Measurements from ENCODE around the gene ADH5.

The ADH5 gene

DNA sequence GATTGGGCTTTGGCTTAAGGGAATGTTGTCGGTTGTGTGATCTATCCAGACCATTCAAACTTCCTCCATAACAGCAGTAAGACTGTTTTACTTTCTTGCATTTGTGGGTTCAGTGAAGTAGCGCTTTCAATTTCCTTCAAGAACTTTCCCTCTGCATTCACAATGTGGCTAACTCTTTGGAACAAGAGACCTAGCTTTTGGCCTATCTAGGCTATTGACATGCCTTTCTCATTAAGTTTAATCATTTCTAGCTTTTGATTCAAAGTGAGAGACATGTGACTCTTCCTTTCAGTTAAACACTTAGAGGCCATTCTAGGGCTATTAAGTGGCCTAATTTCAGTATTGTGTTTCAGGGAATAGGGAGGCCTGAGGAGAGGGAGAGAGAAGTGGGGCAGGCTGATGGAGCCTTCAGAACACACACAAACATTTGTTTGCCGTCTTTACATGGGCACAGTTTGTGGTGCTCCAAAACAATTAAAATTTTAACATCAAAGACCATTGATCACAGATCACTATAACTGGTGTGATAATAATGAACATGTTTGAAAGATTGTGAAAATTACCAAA is 34.1 kb downstream of the ADH5 start:
- H3K27ac ChIP-seq, result no peak overlapping the region
- TF ChIP-seq ZFX (IDR thresholded peaks at IDR 0.05), result no peak
- TF ChIP-seq, protein P1, sequence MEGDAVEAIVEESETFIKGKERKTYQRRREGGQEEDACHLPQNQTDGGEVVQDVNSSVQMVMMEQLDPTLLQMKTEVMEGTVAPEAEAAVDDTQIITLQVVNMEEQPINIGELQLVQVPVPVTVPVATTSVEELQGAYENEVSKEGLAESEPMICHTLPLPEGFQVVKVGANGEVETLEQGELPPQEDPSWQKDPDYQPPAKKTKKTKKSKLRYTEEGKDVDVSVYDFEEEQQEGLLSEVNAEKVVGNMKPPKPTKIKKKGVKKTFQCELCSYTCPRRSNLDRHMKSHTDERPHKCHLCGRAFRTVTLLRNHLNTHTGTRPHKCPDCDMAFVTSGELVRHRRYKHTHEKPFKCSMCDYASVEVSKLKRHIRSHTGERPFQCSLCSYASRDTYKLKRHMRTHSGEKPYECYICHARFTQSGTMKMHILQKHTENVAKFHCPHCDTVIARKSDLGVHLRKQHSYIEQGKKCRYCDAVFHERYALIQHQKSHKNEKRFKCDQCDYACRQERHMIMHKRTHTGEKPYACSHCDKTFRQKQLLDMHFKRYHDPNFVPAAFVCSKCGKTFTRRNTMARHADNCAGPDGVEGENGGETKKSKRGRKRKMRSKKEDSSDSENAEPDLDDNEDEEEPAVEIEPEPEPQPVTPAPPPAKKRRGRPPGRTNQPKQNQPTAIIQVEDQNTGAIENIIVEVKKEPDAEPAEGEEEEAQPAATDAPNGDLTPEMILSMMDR (conservative IDR thresholded peaks at IDR 0.05), result no peak

DNA sequence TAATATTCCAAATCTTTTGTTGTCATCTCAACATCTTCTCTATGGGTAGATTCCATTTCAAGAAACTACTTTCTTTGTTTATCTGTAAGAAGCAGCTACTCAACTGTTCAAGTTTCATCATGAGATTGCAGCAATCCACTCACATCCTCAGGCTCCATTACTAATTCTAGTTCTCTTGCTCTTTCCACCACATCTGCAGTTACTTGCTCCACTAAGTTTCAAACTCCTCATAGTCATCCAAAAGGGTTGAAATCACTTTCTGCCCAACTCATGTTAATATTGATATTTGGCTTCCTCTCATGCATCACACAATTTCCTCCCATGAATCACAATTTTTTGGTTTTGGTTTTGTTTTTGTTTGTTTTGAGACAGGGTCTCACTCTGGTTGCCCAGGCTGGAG is 35.7 kb downstream of the ADH5 start:
- TF ChIP-seq, protein P1 (conservative IDR thresholded peaks at IDR 0.05), result no peak
- TF ChIP-seq ZFX (IDR thresholded peaks at IDR 0.05), result no peak
- H3K27ac ChIP-seq, result no peak overlapping the region

DNA sequence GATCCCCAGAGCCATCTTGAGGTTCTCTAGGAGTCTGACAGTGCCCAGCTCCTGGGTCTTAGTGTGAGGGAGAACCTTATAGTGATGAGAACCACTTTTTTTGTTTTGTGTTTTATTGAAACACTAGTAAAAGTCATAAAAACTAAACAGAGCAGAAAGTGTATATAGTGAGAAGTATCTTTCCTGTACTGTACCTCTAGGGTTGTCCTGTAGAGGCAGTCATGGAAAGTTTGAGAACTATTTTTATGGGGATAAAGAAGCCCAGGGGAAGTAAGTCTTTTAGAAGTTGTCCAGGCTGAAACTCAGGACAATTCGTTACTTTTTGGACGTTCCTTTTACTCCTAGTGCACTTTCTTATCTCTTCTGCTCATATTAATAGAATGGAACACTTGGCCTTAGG is 40.9 kb downstream of the ADH5 start:
- H3K27ac ChIP-seq, result no peak overlapping the region
- TF ChIP-seq, protein P1 (conservative IDR thresholded peaks at IDR 0.05), result peak; percentile 2; the same call in 1 of the 2 replicates
- no peak for TF ChIP-seq ZFX (IDR thresholded peaks at IDR 0.05)

DNA sequence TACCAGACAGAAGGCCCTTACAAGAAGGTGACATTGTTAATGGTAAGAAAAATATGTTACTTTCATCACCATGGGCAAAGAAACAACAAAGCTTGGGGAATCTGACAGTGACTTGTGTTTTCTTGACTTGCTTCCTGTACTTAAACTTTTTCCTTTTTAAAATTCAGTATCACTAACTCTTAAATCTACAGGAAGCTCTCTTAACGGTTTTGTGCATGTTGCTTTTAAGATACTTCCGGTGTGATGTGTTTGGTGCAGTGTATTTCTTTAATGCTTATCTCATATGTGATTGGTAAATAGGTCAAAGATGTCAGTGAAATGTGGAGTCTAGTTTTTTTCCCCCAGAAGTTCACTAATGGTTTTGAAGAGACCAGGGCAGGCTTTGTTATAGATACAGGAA is 45.2 kb downstream of the ADH5 start:
- TF ChIP-seq ZFX (IDR thresholded peaks at IDR 0.05), result no peak
- TF ChIP-seq, protein P1 (conservative IDR thresholded peaks at IDR 0.05), result no peak
- H3K27ac ChIP-seq, result no peak overlapping the region

DNA sequence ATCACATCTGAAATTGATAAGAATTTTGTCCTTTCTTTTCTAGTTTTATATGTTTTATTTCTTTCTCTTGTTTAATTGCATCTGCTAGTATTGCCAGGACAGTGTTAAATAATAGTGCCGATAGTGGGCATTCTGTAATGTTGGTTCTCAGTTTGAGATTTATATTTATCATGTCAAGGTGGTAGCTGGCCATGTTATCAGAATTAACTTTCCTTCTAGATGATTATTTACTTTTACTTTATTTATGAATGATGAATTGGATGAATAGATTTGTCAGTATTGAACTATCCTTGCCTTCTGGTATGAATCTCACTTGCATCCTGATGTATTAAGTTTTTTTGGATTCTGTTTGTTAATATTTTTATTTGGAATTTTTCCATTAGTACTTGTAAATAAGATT is 50.4 kb downstream of the ADH5 start:
- TF ChIP-seq, protein P1 (conservative IDR thresholded peaks at IDR 0.05), result no peak
- TF ChIP-seq ZFX (IDR thresholded peaks at IDR 0.05), result no peak
- H3K27ac ChIP-seq, result no peak overlapping the region

DNA sequence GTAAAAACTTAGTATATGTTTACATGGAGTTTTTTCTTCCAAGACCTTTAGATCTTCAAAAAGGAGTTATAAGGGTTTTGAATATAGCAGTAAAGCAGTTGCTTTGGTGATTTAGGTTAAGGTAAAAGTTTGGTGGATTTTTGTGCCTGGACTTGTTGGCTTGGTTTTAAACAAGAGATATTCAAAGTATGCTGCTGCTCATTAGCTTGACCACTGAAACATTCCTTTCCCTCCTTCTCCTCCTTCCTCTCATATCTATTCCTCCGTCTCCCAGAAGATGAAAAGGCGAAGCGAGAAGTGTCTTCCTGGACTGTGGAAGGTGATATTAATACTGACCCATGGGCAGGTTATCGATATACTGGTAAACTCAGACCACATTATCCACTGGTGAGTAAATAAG is 54.6 kb downstream of the ADH5 start:
- H3K27ac ChIP-seq, result no peak overlapping the region
- no peak for TF ChIP-seq ZFX (IDR thresholded peaks at IDR 0.05)
- TF ChIP-seq, protein P1 (conservative IDR thresholded peaks at IDR 0.05), result no peak

DNA sequence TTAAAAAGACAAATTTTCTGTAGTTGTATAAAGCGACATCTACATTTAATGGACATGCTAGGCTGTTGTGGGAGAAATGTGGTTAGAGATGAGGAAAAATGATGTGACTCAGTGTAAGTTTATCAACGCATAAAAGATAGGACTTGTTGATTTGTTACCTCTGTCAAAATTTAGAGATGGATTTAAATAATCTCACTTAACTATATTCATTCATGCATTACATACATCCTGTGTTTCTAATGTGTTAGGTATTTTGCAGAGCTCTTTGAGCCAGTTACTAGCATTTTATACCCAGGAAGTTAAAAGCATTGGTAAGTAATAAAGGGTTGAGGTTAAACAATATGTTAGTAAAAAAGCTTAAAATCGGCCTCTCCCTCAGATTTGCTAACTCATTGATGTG is 58.7 kb downstream of the ADH5 start:
- TF ChIP-seq, protein P1 (conservative IDR thresholded peaks at IDR 0.05), result no peak
- TF ChIP-seq ZFX (IDR thresholded peaks at IDR 0.05), result no peak
- no peak overlapping the region for H3K27ac ChIP-seq
